ENCODE results near the gene SULT4A1.

DNA sequence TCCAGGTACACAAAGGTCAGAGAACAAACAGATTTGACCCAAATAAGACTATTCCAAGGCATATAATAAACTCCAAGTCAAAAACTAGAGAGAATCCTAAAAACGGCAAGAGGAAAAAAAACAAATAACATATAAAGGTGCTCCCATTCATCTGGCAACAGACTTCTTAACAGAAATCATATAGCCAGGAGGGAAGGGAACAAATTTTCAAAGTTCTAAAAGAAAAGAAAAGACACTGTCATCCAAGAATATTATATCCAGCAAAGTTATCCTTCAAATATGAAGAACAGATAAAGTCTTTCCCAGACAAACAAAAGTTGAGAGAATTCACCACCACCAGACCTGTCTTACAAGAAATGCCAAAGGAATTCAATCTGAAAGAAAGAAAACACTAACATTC, 61.3 kb downstream of the SULT4A1 start:
- TF ChIP-seq CTCF (IDR thresholded peaks at IDR 0.05) (no peak), POLR2A (IDR thresholded peaks at IDR 0.05) (no peak), EP300 (IDR thresholded peaks at IDR 0.05) (no peak)
